Nephron progenitor cell (in vitro differentiated cells): Measurements from ENCODE around the gene MAEA.
"Not testable (repeated sequence)": the region's sequence is repeated elsewhere in the genome, so short reads cannot be mapped to it uniquely, and the experiment has no call there.

Source experiments
- DNase-seq: peaks from one replicate; pipeline ENCODE4 v3.0.0; 2021
- H3K27ac Mint-ChIP-seq: 2 replicates; pipeline ENCODE4 v1.8.0; 2021; ENCODE audit warnings: mild to moderate bottlenecking, moderate library complexity, mixed read lengths
- H3K27me3 Mint-ChIP-seq: 2 replicates; pipeline ENCODE4 v1.8.0; 2021; ENCODE audit warnings: mild to moderate bottlenecking, low read depth, mixed read lengths; ENCODE audit not compliant: poor library complexity
- H3K36me3 Mint-ChIP-seq: 2 replicates; pipeline ENCODE4 v1.8.0; 2021; ENCODE audit warnings: low read depth, mixed read lengths
- H3K4me1 Mint-ChIP-seq: 2 replicates; pipeline ENCODE4 v1.8.0; 2021; ENCODE audit warnings: mixed read lengths
- H3K4me3 Mint-ChIP-seq: 2 replicates; pipeline ENCODE4 v1.8.0; 2021; ENCODE audit warnings: mild to moderate bottlenecking, moderate library complexity, mixed read lengths
- H3K9me3 Mint-ChIP-seq: 2 replicates; pipeline ENCODE4 v1.8.0; 2021; ENCODE audit warnings: mild to moderate bottlenecking, moderate library complexity, mixed read lengths
- TF ChIP-seq, protein P1 (sequence below): fragments of 200-600 bp; sonication (generic); IDR thresholded peaks from 2 replicates; pipeline ENCODE4 v1.5.0; 2021; ENCODE audit warnings: antibody characterized with exemption

MAEA gene

GRCh38 chr4:1329408-1330371, 40.0 kb downstream of the MAEA start:
- H3K9me3 Mint-ChIP-seq: no peaks in the 10 kb centered on the region
- no peak for DNase-seq
- H3K4me1 Mint-ChIP-seq: peaks cover 8% of the 10 kb centered on the region
- H3K27ac Mint-ChIP-seq: peak overlapping the region; percentile 61
- no peak overlapping the region for H3K4me3 Mint-ChIP-seq
- TF ChIP-seq, protein P1, sequence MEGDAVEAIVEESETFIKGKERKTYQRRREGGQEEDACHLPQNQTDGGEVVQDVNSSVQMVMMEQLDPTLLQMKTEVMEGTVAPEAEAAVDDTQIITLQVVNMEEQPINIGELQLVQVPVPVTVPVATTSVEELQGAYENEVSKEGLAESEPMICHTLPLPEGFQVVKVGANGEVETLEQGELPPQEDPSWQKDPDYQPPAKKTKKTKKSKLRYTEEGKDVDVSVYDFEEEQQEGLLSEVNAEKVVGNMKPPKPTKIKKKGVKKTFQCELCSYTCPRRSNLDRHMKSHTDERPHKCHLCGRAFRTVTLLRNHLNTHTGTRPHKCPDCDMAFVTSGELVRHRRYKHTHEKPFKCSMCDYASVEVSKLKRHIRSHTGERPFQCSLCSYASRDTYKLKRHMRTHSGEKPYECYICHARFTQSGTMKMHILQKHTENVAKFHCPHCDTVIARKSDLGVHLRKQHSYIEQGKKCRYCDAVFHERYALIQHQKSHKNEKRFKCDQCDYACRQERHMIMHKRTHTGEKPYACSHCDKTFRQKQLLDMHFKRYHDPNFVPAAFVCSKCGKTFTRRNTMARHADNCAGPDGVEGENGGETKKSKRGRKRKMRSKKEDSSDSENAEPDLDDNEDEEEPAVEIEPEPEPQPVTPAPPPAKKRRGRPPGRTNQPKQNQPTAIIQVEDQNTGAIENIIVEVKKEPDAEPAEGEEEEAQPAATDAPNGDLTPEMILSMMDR: no peak
- H3K36me3 Mint-ChIP-seq: peaks cover 11% of the 10 kb centered on the region
- no peaks in the 10 kb centered on the region for H3K27me3 Mint-ChIP-seq

GRCh38 chr4:1330761-1331590, 41.3 kb downstream of the MAEA start:
- TF ChIP-seq, protein P1: no peak
- H3K4me1 Mint-ChIP-seq: peaks cover 8% of the 10 kb centered on the region
- no peaks in the 10 kb centered on the region for H3K27me3 Mint-ChIP-seq
- H3K36me3 Mint-ChIP-seq: peaks cover 21% of the 10 kb centered on the region
- peak overlapping the region; percentile 88 for H3K27ac Mint-ChIP-seq
- no peak for DNase-seq
- H3K4me3 Mint-ChIP-seq: no peak overlapping the region
- H3K9me3 Mint-ChIP-seq: no peaks in the 10 kb centered on the region

GRCh38 chr4:1331591-1332353, 42.1 kb downstream of the MAEA start:
- Mint-ChIP-seq H3K4me3 (no peak overlapping the region), H3K4me1 (peaks cover 8% of the 10 kb centered on the region), H3K9me3 (peaks cover 3% of the 10 kb centered on the region), H3K27me3 (no peaks in the 10 kb centered on the region), H3K36me3 (peaks cover 29% of the 10 kb centered on the region), H3K27ac (peak overlapping the region; percentile 90)
- no peak for DNase-seq
- TF ChIP-seq, protein P1: no peak

GRCh38 chr4:1332686-1333085, 43.0 kb downstream of the MAEA start:
- Mint-ChIP-seq H3K27ac (no peak overlapping the region), H3K36me3 (peaks cover 38% of the 10 kb centered on the region), H3K27me3 (no peaks in the 10 kb centered on the region)

DNA sequence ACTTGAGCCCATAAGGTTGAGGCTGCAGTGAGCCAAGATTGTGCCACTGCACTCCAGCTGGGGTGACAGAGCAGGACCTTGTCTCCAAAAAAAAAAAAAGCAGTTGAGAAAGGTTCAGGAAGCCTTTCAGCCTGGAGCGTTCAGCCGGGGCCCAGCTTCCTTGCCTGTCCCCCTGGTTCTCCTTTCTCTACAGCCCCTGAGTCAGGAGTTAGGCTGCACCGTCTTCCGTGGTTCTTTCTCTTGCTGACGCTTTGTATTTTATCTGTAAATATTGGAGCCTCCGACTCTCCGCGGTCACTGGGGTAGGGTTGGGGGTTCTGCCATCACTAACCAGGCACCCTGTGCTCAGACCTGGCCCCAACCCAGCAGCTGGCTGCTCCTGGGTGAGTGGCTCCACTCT, 43.6 kb downstream of the MAEA start:
- H3K36me3 Mint-ChIP-seq: peaks cover 44% of the 10 kb centered on the region
- TF ChIP-seq, protein P1: no peak
- H3K4me3 Mint-ChIP-seq: no peak overlapping the region
- H3K4me1 Mint-ChIP-seq: peaks cover 8% of the 10 kb centered on the region
- no peak overlapping the region for H3K27ac Mint-ChIP-seq
- peaks cover 3% of the 10 kb centered on the region for H3K9me3 Mint-ChIP-seq
- H3K27me3 Mint-ChIP-seq: no peaks in the 10 kb centered on the region
- DNase-seq: no peak

More at GRCh38 chr4:1332686-1333085, 43.0 kb downstream of the MAEA start:
- H3K9me3 Mint-ChIP-seq: peaks cover 3% of the 10 kb centered on the region
- H3K4me1 Mint-ChIP-seq: peaks cover 8% of the 10 kb centered on the region
- DNase-seq: no peak
- TF ChIP-seq, protein P1: no peak
- no peak overlapping the region for H3K4me3 Mint-ChIP-seq

DNA sequence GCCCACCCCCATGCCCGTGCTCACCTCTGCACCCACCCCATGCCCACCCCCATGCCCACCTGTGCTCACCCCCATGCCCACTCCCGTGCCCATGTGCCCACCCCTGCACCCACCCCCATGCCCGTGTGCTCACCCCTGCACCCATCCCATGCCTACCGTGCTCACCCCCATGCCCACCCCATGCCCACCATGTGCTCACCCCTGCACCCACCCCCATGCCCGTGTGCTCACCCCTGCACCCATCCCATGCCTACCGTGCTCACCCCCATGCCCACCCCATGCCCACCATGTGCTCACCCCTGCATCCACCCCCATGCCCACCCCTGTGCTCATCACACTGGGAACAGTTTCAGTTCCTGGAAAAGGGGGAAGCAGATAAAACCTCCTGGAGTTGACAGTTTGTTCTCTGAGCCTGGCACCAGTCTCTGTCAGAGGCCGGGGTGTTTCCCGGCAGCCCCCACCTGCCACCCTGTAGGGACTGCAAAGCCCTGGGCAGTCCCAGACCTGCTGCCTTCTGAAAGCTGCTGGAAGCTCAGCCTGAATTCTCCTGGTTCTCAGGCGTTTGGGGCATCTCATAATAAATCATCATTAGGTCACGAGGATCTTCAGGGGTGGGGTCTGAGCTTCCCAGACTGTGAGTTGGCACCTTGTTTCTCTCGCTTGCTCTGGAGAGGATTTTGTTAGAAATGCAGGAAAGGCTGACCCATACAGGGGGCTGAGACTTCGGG, 44.3 kb downstream of the MAEA start:
- not testable (repeated sequence) for H3K9me3 Mint-ChIP-seq, H3K27me3 Mint-ChIP-seq, H3K27ac Mint-ChIP-seq, H3K4me1 Mint-ChIP-seq, DNase-seq, H3K4me3 Mint-ChIP-seq
- H3K36me3 Mint-ChIP-seq: peaks cover 50% of the 10 kb centered on the region
